ENCODE data around the gene ABCC1. TPM values are rescaled to one million over a fixed set of nuclear protein-coding genes. Genes with fewer than 3 reads are reported as not detected.
"Not testable (repeated sequence)": the region's sequence is repeated elsewhere in the genome, so short reads cannot be mapped to it uniquely, and the experiment has no call there.

ABCC1 gene
- total and polyA plus RNA-seq, 2 of the 4 experiments (the other 2 are of a cell fraction) = 39.4 to 66.0 TPM

DNA sequence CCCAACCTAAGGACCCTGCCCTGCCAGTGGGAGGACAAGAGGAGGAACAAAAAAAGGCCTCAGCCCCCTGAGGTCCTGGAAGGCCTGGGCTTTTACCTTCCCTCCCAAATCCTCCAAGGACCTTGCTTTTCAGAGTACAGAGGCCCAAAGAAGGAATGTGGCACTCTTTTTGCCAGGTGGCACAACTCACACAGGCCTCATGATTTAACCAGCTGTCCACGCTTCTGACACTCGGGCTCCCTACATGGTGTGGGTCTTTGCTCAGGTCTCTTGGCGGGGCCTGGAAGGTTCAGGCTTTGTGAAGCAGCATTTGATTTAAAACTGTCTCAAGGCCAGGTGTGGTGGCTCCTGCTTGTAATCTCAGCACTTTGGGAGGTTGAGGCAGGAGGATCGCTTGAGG lies 153.3 kb downstream of the ABCC1 start:
- no peak for TF ChIP-seq RAD21 (IDR thresholded peaks at IDR 0.05; ENCODE audit: low read length)
- TF ChIP-seq POLR2A (IDR thresholded peaks at IDR 0.05; ENCODE audit: low read depth, low read length) = no peak
- TF ChIP-seq RCOR1 (IDR thresholded peaks at IDR 0.05; ENCODE audit: insufficient replicate concordance, low read length) = no peak
- TF ChIP-seq NFE2L2 (IDR thresholded peaks at IDR 0.05; ENCODE audit: low read depth, low read length) = no peak
- no TSS peak for BruUV-seq (replicated peaks)
- H3K4me2 ChIP-seq (ENCODE audit: low read depth, low read length) = no peak overlapping the region
- no peak overlapping the region for H3K4me3 ChIP-seq (ENCODE audit: insufficient read depth, low read depth, low read length)
- no peak overlapping the region for H2BK15ac ChIP-seq (ENCODE audit: low read depth, low read length)
- peaks cover under 1% of the 10 kb centered on the region; the same call in 1 of the 2 replicates for H3K4me1 ChIP-seq (ENCODE audit: control insufficient read depth, insufficient read depth, low read length)
- H3K56ac ChIP-seq (ENCODE audit: extremely low read depth, insufficient read depth, low read length) = no peak overlapping the region
- peaks cover 28 to 62% of the 10 kb centered on the region in 2 experiments for H3K79me1 ChIP-seq (ENCODE audit: low read depth in 1 of 2, low read length in 2 of 2)
- ChIA-PET CTCF (no interaction called here), POLR2A (ENCODE audit: unreplicated experiment) (no interaction called here)
- no peak overlapping the region for H2BK120ac ChIP-seq (ENCODE audit: low read depth, low read length)
- H3K14ac ChIP-seq (replicated peaks; ENCODE audit: low read depth, low read length) = no peak overlapping the region
- H3K9ac ChIP-seq (ENCODE audit: low read depth, low read length) = no peak overlapping the region
- no peak overlapping the region for H4K91ac ChIP-seq (ENCODE audit: insufficient read depth, low read depth, low read length)
- no peaks in the 10 kb centered on the region for H3K9me3 ChIP-seq (ENCODE audit: control insufficient read depth, insufficient read depth, low read length)
- H2AFZ ChIP-seq (replicated peaks; ENCODE audit: low read length, poor library complexity) = no peak overlapping the region
- H3K36me3 ChIP-seq (ENCODE audit: control insufficient read depth, insufficient read depth, low read length) = peaks cover 84% of the 10 kb centered on the region
- no peak overlapping the region for H3K23ac ChIP-seq (ENCODE audit: low read depth, low read length)
- no peak overlapping the region for H2AK9ac ChIP-seq (replicated peaks; ENCODE audit: low read depth, low read length, poor library complexity)
- in situ Hi-C loops (cut with MboI; ENCODE audit: low sequenced_read_pairs) (no loop called here), intact Hi-C loops (cut with micrococcal nuclease) (no loop called here), dilution Hi-C loops (cut with HindIII; ENCODE audit: low sequenced_read_pairs, unreplicated experiment) (no loop called here)
- DNase-seq (no peak), ATAC-seq (ENCODE audit: low read depth) (no peak)
- H3K27ac ChIP-seq (ENCODE audit: insufficient read depth, low read length) = no peak overlapping the region
- H3K9me1 ChIP-seq (ENCODE audit: insufficient read depth, low read length) = peaks cover 25% of the 10 kb centered on the region
- peaks cover 17% of the 10 kb centered on the region for H4K20me1 ChIP-seq (ENCODE audit: insufficient read depth, low read length)
- no peak overlapping the region for H4K8ac ChIP-seq (ENCODE audit: low read depth in 2 of 2, low read length in 2 of 2)
- H3K4ac ChIP-seq (ENCODE audit: low read depth, low read length) = no peak overlapping the region
- H3K18ac ChIP-seq (ENCODE audit: low read depth, low read length) = no peak overlapping the region
- no CpG with 5 or more reads among the region's 4 CpGs for WGBS, 2 experiments (ENCODE audit: extremely low coverage in 2 of 2, insufficient read length in 1 of 2)
- no peak overlapping the region for H4K5ac ChIP-seq (ENCODE audit: low read depth, low read length)
- no peaks in the 10 kb centered on the region for H3K27me3 ChIP-seq (ENCODE audit: control insufficient read depth, insufficient read depth, low read length)
- H2BK5ac ChIP-seq (ENCODE audit: low read depth, low read length, poor library complexity, severe bottlenecking) = no peak overlapping the region
- no peak overlapping the region for H2BK20ac ChIP-seq (ENCODE audit: low read depth, low read length)
- H2AK5ac ChIP-seq (ENCODE audit: low read depth, low read length) = no peak overlapping the region

DNA sequence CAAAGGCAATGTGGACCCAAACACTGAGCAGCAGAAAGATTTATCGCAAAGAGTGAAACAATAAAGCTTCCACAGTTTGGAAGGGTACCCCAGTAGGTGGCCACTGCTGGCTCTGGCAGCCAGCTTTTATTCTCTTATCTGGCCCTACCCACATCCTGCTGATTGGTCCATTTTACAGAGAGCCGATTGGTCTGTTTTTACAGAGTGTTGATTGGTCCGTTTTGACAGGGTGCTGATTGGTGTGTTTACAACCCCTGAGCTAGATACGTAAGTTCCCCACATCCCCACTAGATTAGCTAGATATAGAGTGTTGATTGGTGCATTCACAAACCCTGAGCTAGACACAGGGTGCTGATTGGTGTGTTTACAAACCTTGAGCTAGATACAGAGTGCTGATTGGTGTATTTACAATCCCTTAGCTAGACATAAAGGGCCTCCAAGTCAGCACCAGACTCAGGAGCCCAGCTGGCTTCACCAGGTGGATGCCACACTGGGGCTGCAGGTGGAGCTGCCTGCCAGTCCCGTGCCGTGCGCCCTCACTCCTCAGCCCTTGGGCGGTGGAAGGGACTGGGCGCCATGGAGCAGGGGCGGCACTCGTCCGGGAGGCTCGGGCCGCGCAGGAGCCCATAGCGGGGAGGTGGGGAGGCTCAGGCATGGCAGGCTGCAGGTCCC lies 154.9 kb downstream of the ABCC1 start:
- Histone ChIP-seq H3K79me1 (ENCODE audit: low read depth in 1 of 2, low read length in 2 of 2) (peaks cover 14 to 57% of the 10 kb centered on the region in 2 experiments), H3K36me3 (ENCODE audit: control insufficient read depth, insufficient read depth, low read length) (peaks cover 81% of the 10 kb centered on the region), H3K9me1 (ENCODE audit: insufficient read depth, low read length) (peaks cover 11% of the 10 kb centered on the region; the same call in 1 of the 2 replicates), H4K20me1 (ENCODE audit: insufficient read depth, low read length) (peaks cover 20% of the 10 kb centered on the region)
- POLR2A ChIA-PET (ENCODE audit: unreplicated experiment); intact Hi-C loops (cut with micrococcal nuclease); H2AFZ ChIP-seq (replicated peaks; ENCODE audit: low read length, poor library complexity); H3K18ac ChIP-seq (ENCODE audit: low read depth, low read length); H3K9ac ChIP-seq (ENCODE audit: low read depth, low read length); H4K5ac ChIP-seq (ENCODE audit: low read depth, low read length); H2BK5ac ChIP-seq (ENCODE audit: low read depth, low read length, poor library complexity, severe bottlenecking); H2AK9ac ChIP-seq (replicated peaks; ENCODE audit: low read depth, low read length, poor library complexity); H3K56ac ChIP-seq (ENCODE audit: extremely low read depth, insufficient read depth, low read length); H2BK120ac ChIP-seq (ENCODE audit: low read depth, low read length); H3K4me2 ChIP-seq (ENCODE audit: low read depth, low read length); H4K91ac ChIP-seq (ENCODE audit: insufficient read depth, low read depth, low read length); H3K23ac ChIP-seq (ENCODE audit: low read depth, low read length); H2BK20ac ChIP-seq (ENCODE audit: low read depth, low read length); H3K4me3 ChIP-seq (ENCODE audit: insufficient read depth, low read depth, low read length); H3K9me3 ChIP-seq (ENCODE audit: control insufficient read depth, insufficient read depth, low read length); H3K4me1 ChIP-seq (ENCODE audit: control insufficient read depth, insufficient read depth, low read length); CTCF ChIA-PET; H3K4ac ChIP-seq (ENCODE audit: low read depth, low read length); DNase-seq; BruUV-seq (replicated peaks); H4K8ac ChIP-seq (ENCODE audit: low read depth in 2 of 2, low read length in 2 of 2); H3K27ac ChIP-seq (ENCODE audit: insufficient read depth, low read length); dilution Hi-C loops (cut with HindIII; ENCODE audit: low sequenced_read_pairs, unreplicated experiment); in situ Hi-C loops (cut with MboI; ENCODE audit: low sequenced_read_pairs); H2AK5ac ChIP-seq (ENCODE audit: low read depth, low read length); H3K14ac ChIP-seq (replicated peaks; ENCODE audit: low read depth, low read length); H3K27me3 ChIP-seq (ENCODE audit: control insufficient read depth, insufficient read depth, low read length); H2BK15ac ChIP-seq (ENCODE audit: low read depth, low read length); ATAC-seq (ENCODE audit: low read depth): not testable (repeated sequence)
- no CpG with 5 or more reads among the region's 16 CpGs for WGBS, 2 experiments (ENCODE audit: extremely low coverage in 2 of 2, insufficient read length in 1 of 2)

Measured in IMR-90 (cell line).